ENCODE results near the gene LPO. TPM values are rescaled to one million over a fixed set of nuclear protein-coding genes. Genes with fewer than 3 reads are reported as not detected.

Gene LPO
- total and polyA plus RNA-seq, 9 of the 15 experiments (the other 6 are each of a cell fraction or from before 2014, with no cell fraction given) = 0.07 to 0.11 TPM; not detected in 7

- TF ChIP-seq KDM4B (IDR thresholded peaks at IDR 0.05; ENCODE audit: borderline replicate concordance in 2 of 2, low read depth in 1 of 2) (no peak), ZBTB43 (CRISPR knock-in tag; IDR thresholded peaks at IDR 0.05) (no peak)
- TF ChIP-seq, protein P1, sequence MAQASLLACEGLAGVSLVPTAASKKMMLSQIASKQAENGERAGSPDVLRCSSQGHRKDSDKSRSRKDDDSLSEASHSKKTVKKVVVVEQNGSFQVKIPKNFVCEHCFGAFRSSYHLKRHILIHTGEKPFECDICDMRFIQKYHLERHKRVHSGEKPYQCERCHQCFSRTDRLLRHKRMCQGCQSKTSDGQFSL (CRISPR knock-in tag; IDR thresholded peaks at IDR 0.05) = 0 out of 2 replicates have a peak, but pooled peaks have one; percentile 32
- TF ChIP-seq, protein P1 (tag; IDR thresholded peaks at IDR 0.05) = no peak
Observed at GRCh38 chr17:58191241-58191896, 47.0 kb upstream of the LPO start (continued).

DNA sequence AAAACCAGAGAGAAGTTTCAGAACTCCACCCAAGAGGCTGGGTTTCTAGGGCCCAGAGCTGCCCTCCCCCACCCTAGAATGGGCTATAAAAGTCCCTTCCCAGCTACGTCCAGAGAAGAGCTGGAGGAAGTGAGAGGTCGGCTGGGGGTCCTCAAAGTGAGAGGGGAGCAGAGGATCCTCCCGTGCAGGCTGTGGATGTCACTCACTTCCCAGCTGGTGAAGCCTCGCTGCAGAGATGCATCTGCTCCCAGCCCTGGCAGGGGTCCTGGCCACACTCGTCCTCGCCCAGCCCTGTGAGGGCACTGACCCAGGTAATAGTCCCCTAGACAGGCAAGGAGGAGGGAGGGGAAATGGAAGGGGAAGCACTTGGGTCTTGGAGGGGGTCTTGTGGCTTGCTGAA, 45.8 kb upstream of the LPO start, which contains the start of gene EPX:
Gene EPX, plus strand, starts transcription at position 115 of the 400 bp plus-strand sequence. Its CDS starts 121 bp downstream, at position 236.
- ChIA-PET CTCF (ENCODE audit: low intra/inter-chr PET ratio) (no interaction called here), POLR2A (interaction anchor here (0.7 kb wide), 1 partner anchor 204 kb away, joined by 3 read pairs; no protein-coding TSS in a partner anchor)
- Histone ChIP-seq H3K27ac (ENCODE audit: extremely low read depth, low read depth, low read length) (no peak within 1 kb of the TSS), H3K4me2 (ENCODE audit: insufficient read depth, low read length) (no peak within 1 kb of the TSS), H3K79me2 (ENCODE audit: control insufficient read depth, insufficient read depth, low read length) (no peaks in the 10 kb centered on the region), H3K9me1 (ENCODE audit: control insufficient read depth, insufficient read depth, low read length) (no peaks in the 10 kb centered on the region), H3K27me3 (ENCODE audit: control insufficient read depth in 2 of 2, insufficient read depth in 2 of 2, low read length in 2 of 2) (peaks cover 0 to 4% of the 10 kb centered on the region in 2 experiments; a peak in 2 of 5 replicates), H3K4me3 (no peak within 1 kb of the TSS), H2AFZ (ENCODE audit: low read depth, low read length) (peak within 1 kb of the TSS; percentile 38; the same call in 1 of the 2 replicates), H3K9me3 (replicated peaks; ENCODE audit: control insufficient read depth, insufficient read depth, low read depth, low read length) (no peaks in the 10 kb centered on the region), H3K4me1 (replicated peaks in 1 of 2; ENCODE audit: control insufficient read depth in 2 of 2, insufficient read depth in 2 of 2, low read length in 2 of 2) (peaks cover 26 to 44% of the 10 kb centered on the region in 2 experiments), H3K9ac (ENCODE audit: insufficient read depth in 1 of 2, low read depth in 2 of 2, low read length in 2 of 2) (peak within 1 kb of the TSS in 1 of 2 experiments; percentile 20; a peak in 2 of 4 replicates), H3K36me3 (ENCODE audit: control insufficient read depth, insufficient read depth, low read length) (no peaks in the 10 kb centered on the region), H4K20me1 (replicated peaks; ENCODE audit: control insufficient read depth, insufficient read depth, low read length) (no peaks in the 10 kb centered on the region; the same call in 1 of the 2 replicates)
- 35% methylated on average over 4 of the region's 6 CpGs for WGBS (ENCODE audit: insufficient coverage, low coverage, missing lambda C conversion rate)
- ATAC-seq (no peak), DNase-seq (ENCODE audit: extremely low read depth in 1 of 4, low spot score in 3 of 4) (no peak), FAIRE-seq (no peak)
- intact Hi-C loops (cut with micrococcal nuclease) = no loop called here
- in situ Hi-C loops (cut with MboI) = no loop called here
- BruUV-seq (replicated peaks) = no TSS peak
- no peak for TF ChIP-seq HINFP (tag; conservative IDR thresholded peaks at IDR 0.05; ENCODE audit: low read depth)
- TF ChIP-seq DDX20 (tag; IDR thresholded peaks at IDR 0.05; ENCODE audit: low read depth) = no peak
- no peak for TF ChIP-seq SRSF3 (IDR thresholded peaks at IDR 0.05; ENCODE audit: insufficient read depth, low read length)
- no peak for TF ChIP-seq ETV5 (CRISPR knock-in tag; IDR thresholded peaks at IDR 0.05; ENCODE audit: low read depth)
- no peak for TF ChIP-seq ELF4 (CRISPR knock-in tag; IDR thresholded peaks at IDR 0.05)
- TF ChIP-seq NCOA2 (IDR thresholded peaks at IDR 0.05; ENCODE audit: partially characterized antibody in 2 of 2) = no peak
- TF ChIP-seq CHAMP1 (IDR thresholded peaks at IDR 0.05) = no peak

Data from K562 (cell line).